HG03045 (cell line): ENCODE measurements around the gene ATP12A.

ENCODE experiments used
- ATAC-seq: cut with Tn5 transposase; IDR thresholded peaks from one replicate; pipeline ENCODE4 v1.9.1; 2021; ENCODE audit warnings: mild to moderate bottlenecking, moderate library complexity; ENCODE audit not compliant: unreplicated experiment

ATP12A gene

DNA sequence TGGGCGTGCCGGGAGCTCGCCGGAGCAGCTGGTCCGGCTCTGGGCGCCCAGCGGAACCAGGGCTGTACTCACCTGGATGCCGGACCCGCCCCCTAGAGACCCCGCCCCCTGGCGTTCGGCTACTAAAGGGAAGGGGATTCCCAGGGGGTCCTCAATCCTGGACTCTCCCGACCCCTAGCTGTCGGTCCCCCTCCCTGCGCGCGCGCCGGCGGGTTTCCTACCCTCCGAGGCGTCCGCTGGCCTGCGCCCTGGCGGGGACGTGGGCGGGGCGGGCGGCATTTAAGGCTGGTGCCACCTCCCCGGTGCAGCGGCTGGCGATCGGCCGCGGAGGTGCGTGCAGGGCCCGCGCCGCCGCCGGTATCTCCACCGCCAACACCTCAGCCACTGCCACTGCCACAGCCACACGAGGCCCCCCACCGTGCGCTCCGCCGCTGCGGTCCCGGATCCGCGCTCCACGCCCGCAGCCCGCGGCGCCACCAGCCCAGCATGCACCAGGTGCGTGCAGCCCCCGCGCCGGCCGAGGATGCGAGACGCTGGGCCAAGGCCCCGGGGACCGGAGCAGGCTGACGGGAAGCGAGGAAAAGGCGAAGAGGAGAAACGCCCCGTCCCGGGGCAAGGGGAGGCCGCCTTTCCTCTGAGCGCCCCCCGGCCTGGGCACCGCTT is at the start of gene ATP12A:
Gene ATP12A, plus strand, starts transcription at position 151 of the 663 bp plus-strand sequence. Its CDS starts 336 bp downstream, at position 487.
- ATAC-seq: no peak

DNA sequence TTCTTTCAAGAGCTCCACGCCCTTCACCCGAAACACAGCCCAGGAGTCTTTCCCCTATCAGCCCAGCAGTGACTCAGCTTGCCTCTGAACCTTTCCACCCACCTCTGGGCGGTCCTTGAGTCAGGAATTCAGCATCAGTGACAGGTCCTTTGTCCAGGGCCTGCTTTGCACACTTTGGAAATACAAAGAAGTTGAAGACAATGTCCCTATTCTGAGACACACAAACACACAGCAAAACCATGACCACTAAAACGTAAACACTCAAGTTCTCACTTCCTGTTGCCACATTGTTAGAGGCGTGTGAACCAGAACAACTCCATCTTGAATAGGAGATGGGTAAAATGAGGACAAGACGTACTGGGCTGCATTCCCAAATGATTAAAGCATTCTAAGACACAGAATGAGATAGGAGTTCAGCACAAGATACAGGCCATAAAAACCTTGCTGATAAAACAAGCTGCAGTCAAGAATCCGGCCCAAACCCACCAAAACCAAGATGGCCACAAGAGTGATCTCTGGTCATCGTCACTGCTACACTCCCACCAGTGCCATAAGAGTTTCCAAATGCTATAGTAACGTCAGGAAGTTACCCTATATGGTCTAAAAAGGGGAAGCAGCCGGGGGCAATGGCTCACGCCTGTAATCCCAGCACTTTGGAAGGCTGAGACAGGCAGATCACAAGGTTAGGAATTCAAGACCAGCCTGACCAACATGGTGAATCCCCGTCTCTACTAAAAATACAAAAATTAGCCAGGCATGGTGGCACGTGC is 49.2 kb upstream of the ATP12A start:
- ATAC-seq: no peak

DNA sequence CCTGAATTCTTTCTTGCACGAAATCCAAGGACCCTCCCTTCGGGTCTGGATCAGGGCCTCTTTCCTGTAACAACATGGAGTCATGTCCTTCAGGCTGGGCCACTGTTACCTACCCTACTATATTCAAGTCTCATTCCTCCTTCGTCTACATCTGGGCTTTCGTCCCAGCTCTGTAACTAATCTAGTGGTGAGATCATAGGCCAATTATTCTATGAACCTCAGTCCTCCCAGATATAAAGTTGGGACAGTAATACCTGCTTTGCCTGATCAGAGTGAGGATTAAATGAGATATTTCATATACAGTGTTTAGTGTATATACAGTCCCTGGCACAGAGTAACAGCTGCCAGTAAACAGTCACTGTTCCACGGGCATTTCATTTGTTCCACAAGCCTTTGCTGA is 48.3 kb upstream of the ATP12A start:
- ATAC-seq: no peak

DNA sequence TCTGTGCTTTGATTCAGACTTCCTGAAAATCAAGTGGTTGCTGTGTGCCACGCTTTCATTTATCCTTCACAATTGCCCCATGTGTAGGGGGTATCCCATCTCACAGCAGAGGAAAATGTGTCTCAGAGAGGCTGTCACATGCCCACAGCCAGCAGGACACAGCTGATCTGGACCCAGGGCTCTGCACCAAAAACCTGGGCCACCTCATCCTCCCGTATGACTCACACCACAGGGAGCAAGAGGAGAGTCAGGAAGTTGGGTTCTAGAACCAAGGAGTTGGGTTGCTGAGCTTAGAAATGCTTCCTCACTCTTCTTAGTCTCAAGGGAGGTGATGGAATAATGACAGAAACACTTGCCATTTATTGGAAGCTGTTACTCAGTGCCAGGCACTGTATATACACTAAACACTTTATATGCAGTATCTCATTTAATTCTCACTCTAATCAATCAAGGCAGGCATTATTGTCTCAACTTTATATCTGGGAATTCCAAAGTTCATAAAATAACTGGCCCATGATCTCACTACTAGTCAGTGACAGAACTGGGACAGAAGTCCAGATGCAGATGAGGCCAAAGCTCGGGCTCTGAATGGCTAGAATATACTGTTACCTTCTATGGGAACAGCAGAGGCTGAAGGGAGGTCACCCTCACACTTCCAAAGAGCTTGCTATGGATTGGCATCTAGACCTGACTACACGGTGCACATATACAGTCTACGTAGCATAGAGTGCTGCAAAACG is 47.7 kb upstream of the ATP12A start:
- ATAC-seq: no peak

- ATAC-seq: no peak
These were observed 43.4 kb upstream of the ATP12A start for GRCh38 chr13:24636776-24637175.

- no peak for ATAC-seq
These were observed 42.1 kb upstream of the ATP12A start for GRCh38 chr13:24638096-24638495.

GRCh38 chr13:24640752-24641151 is 39.5 kb upstream of the ATP12A start:
- no peak for ATAC-seq

- no peak for ATAC-seq
These were observed 38.0 kb upstream of the ATP12A start for GRCh38 chr13:24642219-24642618.

GRCh38 chr13:24644036-24644435 is 36.2 kb upstream of the ATP12A start:
- no peak for ATAC-seq

DNA sequence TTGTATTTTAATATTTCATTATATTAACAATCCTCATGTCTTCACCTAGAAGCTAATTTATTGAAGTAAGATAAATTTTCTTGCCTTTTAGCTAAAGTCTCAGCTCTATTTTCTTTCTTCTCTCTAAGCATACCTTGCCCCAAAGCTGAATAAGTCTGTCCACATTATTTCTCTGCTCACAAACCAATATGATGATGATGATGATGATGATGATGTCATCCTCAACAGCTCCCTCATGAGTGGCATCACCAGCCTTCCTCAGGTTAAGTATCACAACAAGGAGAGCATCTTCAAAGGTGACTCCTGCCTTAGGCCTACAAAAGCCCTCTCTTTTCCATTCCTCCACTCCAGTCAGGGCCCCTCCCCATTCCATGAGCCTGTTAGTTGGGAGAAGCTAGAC is 31.9 kb upstream of the ATP12A start:
- ATAC-seq: no peak

DNA sequence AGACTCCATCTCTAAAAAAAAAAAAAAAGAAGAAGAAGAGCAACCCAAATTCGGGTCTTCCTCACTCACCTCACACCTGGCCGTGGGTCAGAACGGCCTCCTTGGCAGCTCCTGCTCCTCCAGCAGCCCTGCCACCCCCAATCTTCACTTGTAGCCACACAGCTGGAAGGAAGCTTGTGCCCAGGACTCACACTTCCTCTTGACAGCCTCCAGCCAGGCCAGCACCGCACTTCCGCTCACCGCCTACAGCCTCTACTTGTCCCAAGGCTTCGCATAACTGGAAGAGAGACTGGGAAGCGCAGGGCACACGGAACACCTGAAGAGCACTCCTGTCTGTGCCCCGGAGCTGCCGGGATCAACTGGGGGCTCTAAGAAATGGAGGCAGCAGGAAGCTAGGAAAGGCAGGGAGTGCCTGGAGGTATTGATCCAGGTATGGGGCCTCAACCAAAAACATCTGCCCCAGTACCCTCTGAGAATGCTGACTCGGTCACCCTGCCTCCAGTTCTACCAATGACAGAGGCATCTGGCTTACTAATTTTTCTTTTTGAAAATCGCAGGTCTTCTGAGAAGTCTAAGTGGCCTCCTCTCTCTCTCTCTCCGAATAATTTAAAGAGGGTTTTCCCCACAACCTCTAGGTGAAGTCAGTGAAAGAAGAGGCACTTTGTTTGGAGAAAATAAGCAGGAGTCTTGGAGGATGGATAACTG is 31.1 kb upstream of the ATP12A start:
- no peak for ATAC-seq

GRCh38 chr13:24649688-24650043 is 30.5 kb upstream of the ATP12A start:
- ATAC-seq: no peak

DNA sequence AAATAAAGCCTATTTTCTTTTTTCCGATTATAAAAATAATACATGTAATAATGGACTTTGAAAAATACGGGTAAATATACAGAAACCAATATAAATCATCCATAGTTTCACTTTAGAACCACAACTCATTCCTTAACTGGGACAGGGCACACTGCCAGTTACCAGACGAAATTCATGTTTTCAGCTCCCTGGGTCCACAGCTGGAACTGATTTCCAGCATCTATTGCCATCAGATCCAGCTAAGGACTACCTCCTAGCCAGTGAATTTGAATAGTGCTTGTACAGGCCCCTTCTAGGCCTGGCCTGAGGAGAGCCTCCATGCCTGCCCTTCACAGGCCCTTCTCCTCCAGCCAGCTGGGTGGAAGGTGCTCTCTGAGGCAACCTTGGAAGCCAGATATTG is 30.0 kb upstream of the ATP12A start:
- no peak for ATAC-seq

GRCh38 chr13:24651718-24652345 is 28.4 kb upstream of the ATP12A start:
- ATAC-seq: no peak

GRCh38 chr13:24652359-24652758 is 27.8 kb upstream of the ATP12A start:
- no peak for ATAC-seq

- ATAC-seq: no peak
These were observed 25.5 kb upstream of the ATP12A start for GRCh38 chr13:24654741-24655140.

- no peak for ATAC-seq
These were observed 21.0 kb upstream of the ATP12A start for GRCh38 chr13:24659239-24659638.

DNA sequence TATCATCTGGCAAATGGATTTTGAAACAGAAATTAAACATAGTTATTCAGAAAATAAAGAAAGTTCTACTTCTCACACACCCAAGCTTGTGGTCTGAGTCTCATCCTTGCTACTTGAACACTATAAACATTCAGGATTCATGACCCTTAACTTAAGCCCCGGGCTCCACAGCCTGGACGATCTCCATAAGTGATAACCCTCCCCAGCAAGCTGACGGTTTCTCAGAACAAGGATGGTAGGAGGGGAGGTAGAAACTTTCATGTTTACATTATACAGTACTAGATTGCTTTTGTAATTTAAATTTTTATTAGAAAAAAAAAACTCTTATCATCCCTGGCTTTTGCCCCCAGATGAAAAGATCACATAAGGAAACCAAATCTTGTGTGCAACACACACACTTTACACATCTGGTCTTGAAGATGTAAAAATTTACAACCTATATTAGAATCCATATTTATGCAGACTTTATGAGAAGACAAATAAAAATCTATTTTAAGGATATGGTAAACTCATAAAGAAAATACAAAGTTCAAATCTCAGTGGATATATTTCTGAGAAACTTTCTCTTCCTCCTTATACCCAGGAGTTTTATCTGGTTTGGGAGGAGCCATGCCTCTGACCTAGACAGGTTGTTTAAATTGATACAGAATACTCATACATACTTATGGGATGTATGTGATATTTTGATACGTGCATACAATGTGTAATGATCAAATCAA is 20.0 kb upstream of the ATP12A start:
- no peak for ATAC-seq

DNA sequence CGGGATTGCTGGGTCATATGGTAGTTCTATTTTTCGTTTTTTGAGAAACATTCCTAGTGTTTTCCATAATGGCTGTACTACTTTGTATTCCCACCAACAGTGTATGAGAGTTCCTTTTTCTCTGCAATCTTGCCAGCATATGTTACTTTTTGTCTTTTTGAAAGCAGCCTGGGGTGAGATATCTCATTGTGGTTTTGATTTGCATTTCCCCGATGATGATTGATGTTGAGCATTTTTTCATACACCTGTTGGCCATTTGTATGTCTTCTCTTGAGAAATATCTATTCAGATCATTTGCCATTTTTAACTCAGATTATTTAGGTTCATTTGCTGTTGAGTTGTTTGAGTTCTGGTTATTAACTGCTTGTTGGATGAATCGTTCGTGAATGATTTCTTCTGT is 18.5 kb upstream of the ATP12A start:
- ATAC-seq: no peak
